ENCODE data around the gene PALLD. TPM values are rescaled to one million over a fixed set of nuclear protein-coding genes. Genes with fewer than 3 reads are reported as not detected.

Gene PALLD
- total RNA-seq, 4 donors from 2014 or later, result 1,903 to 3,507 (median 2,130) TPM

DNA sequence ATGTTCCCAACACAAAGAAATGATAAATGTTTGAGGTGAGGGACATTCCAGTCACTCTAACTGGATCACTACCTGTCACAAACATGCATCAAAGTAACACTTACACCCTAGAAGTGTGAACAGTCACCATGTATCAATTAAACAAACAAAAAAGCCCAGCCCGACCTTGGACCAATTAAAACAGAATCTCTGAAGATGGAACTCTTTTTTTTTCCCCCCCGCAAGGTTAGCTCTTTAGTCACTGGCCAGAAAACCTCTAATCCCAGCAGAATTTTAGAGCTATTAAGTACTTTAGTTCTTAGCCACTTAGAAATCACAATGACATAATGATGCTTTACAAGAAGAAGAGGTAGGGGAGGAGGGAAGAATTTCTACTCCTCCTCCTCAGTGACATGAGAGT is 154.5 kb downstream of the PALLD start:
- Histone ChIP-seq H3K27ac (replicated peaks in 1 of 4) (no peak overlapping the region), H3K27me3 (no peaks in the 10 kb centered on the region), H3K36me3 (no peaks in the 10 kb centered on the region), H3K9me3 (no peaks in the 10 kb centered on the region), H3K4me1 (peaks cover 0 to 15% (median 3%) of the 10 kb centered on the region in 4 donors), H3K4me3 (no peak overlapping the region)
- DNase-seq (ENCODE audit: extremely low spot score), result no peak
- intact Hi-C loops (cut with DNase I), result no loop called here
- TF ChIP-seq POLR2A (IDR thresholded peaks at IDR 0.05; ENCODE audit: low read depth) (no peak), EP300 (IDR thresholded peaks at IDR 0.05) (no peak), POLR2AphosphoS5 (IDR thresholded peaks at IDR 0.05) (no peak)
- TF ChIP-seq, protein P1, sequence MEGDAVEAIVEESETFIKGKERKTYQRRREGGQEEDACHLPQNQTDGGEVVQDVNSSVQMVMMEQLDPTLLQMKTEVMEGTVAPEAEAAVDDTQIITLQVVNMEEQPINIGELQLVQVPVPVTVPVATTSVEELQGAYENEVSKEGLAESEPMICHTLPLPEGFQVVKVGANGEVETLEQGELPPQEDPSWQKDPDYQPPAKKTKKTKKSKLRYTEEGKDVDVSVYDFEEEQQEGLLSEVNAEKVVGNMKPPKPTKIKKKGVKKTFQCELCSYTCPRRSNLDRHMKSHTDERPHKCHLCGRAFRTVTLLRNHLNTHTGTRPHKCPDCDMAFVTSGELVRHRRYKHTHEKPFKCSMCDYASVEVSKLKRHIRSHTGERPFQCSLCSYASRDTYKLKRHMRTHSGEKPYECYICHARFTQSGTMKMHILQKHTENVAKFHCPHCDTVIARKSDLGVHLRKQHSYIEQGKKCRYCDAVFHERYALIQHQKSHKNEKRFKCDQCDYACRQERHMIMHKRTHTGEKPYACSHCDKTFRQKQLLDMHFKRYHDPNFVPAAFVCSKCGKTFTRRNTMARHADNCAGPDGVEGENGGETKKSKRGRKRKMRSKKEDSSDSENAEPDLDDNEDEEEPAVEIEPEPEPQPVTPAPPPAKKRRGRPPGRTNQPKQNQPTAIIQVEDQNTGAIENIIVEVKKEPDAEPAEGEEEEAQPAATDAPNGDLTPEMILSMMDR (IDR thresholded peaks at IDR 0.05), result no peak
- WGBS, result 72% methylated on average over 2 of the region's 2 CpGs

DNA sequence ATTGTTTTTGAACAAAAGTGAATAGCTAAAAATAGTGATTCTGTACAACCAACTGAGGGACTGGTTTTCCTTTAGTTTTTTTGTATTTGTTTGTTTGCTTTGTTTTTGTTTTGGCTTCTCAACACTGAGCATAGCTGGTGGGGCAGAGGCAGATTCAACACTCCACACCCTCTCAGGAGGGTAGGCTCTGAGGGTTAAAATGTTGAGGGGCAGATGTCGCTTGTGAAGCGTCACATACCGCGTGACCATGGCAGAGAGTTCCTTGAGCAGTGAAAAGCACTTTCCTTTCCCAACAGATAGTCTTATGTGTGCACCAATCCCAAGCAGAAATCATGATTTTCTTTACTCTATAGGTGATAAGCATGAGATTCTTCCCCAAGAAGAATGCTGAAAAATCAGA is 155.0 kb downstream of the PALLD start:
- H3K4me1 ChIP-seq, result peaks cover 0 to 15% (median 3%) of the 10 kb centered on the region in 4 donors
- H3K36me3 ChIP-seq, result no peaks in the 10 kb centered on the region
- TF ChIP-seq EP300 (IDR thresholded peaks at IDR 0.05) (no peak), POLR2A (IDR thresholded peaks at IDR 0.05; ENCODE audit: low read depth) (no peak), POLR2AphosphoS5 (IDR thresholded peaks at IDR 0.05) (no peak)
- TF ChIP-seq, protein P1 (IDR thresholded peaks at IDR 0.05), result no peak
- no peaks in the 10 kb centered on the region for H3K27me3 ChIP-seq
- WGBS, result 93% methylated on average over 4 of the region's 4 CpGs
- H3K4me3 ChIP-seq, result no peak overlapping the region
- H3K27ac ChIP-seq (replicated peaks in 1 of 4), result no peak overlapping the region
- intact Hi-C loops (cut with DNase I), result no loop called here
- no peak for DNase-seq (ENCODE audit: extremely low spot score)
- no peaks in the 10 kb centered on the region for H3K9me3 ChIP-seq

DNA sequence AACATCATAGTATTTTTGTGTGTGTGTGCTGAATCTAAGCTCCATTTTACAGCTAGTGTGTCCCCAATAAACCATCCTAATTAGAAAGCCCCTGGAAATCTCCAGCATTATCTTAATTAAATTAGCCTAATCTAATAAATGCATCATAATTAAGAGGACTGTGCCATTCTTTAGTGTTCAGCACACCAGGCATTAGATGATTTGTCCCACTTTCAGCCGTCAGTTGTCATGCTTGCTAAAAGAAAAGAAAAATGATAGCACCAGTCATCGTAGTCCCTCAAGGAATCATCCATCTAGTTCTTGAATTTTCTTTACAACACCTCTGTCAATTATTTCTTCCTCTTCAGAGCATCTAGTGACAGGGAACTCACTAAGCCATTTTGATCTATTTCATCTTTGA is 155.9 kb downstream of the PALLD start:
- H3K4me1 ChIP-seq, result peaks cover 0 to 10% (median 3%) of the 10 kb centered on the region in 4 donors
- no peaks in the 10 kb centered on the region for H3K36me3 ChIP-seq
- TF ChIP-seq, protein P1 (IDR thresholded peaks at IDR 0.05), result no peak
- no peak for TF ChIP-seq EP300 (IDR thresholded peaks at IDR 0.05)
- no peak for TF ChIP-seq POLR2AphosphoS5 (IDR thresholded peaks at IDR 0.05)
- TF ChIP-seq POLR2A (IDR thresholded peaks at IDR 0.05; ENCODE audit: low read depth), result no peak
- H3K27ac ChIP-seq (replicated peaks in 1 of 4), result no peak overlapping the region
- intact Hi-C loops (cut with DNase I), result no loop called here
- no peaks in the 10 kb centered on the region for H3K9me3 ChIP-seq
- no peak for DNase-seq (ENCODE audit: extremely low spot score)
- WGBS, result 94% methylated on average over 2 of the region's 2 CpGs
- no peak overlapping the region for H3K4me3 ChIP-seq
- H3K27me3 ChIP-seq, result no peaks in the 10 kb centered on the region

DNA sequence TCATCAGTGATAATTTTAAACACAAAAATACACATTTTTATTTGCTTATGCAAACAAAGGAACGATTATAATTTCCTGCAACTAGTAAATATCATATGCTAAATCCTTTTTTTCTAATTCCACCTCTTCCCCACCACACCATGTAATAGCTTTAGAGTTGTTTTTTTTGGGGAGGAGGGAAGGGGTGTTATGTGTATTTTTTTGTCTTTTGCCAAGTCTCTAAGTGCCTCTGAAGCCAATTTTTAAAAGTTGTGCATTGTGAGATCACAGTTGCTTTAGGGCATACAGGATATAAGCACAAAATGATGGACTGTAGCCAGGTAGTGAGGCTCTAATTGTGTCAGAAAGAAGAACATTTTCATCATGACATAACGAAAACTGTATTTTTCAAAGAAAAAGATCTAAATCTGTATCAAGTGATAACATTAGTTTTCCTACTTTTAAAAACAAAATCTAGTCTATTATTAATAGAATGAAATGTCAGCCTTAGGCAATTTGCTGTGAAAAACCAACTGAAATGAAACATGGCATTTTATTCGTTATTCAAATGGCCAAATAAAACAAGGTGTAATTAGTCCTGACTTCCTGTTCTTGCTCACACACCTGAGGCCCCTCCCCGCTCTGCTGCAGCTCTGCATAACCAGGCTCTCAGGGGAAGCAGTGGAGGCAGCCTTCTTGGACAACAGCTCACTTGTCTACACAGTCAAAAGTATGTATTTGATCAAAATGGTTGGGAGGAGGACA is 157.4 kb downstream of the PALLD start:
- Histone ChIP-seq H3K9me3 (no peaks in the 10 kb centered on the region), H3K27ac (replicated peaks in 1 of 4) (no peak overlapping the region), H3K4me3 (no peak overlapping the region), H3K27me3 (no peaks in the 10 kb centered on the region), H3K4me1 (peaks cover 0 to 4% (median 0%) of the 10 kb centered on the region in 4 donors), H3K36me3 (no peaks in the 10 kb centered on the region)
- intact Hi-C loops (cut with DNase I), result no loop called here
- no peak for DNase-seq (ENCODE audit: extremely low spot score)
- TF ChIP-seq EP300 (IDR thresholded peaks at IDR 0.05), result no peak
- TF ChIP-seq, protein P1 (IDR thresholded peaks at IDR 0.05), result no peak
- 86% methylated on average over 4 of the region's 4 CpGs for WGBS

DNA sequence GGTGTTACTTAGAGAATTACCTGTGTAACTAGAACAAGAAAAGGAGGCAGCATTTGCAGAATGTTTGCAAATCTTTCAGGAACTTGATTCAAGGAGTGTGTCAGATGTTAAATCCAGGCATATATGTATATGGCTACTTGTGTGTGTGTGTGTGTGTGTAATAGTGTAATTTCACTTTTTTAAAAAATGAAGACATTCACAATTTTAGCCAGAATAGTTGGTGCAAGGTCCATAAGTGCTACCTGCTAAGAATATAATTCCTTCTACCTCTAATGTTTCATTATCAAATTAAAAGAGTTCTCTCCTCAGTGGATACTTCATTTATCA is 158.0 kb downstream of the PALLD start:
- Histone ChIP-seq H3K4me1 (peaks cover 0 to 4% (median 0%) of the 10 kb centered on the region in 4 donors), H3K9me3 (no peaks in the 10 kb centered on the region), H3K36me3 (no peaks in the 10 kb centered on the region), H3K4me3 (no peak overlapping the region), H3K27ac (replicated peaks in 1 of 4) (no peak overlapping the region), H3K27me3 (no peaks in the 10 kb centered on the region)
- intact Hi-C loops (cut with DNase I), result no loop called here
- no peak for DNase-seq (ENCODE audit: extremely low spot score)
- TF ChIP-seq, protein P1 (IDR thresholded peaks at IDR 0.05), result no peak
- no peak for TF ChIP-seq EP300 (IDR thresholded peaks at IDR 0.05)
- no peak for TF ChIP-seq POLR2AphosphoS5 (IDR thresholded peaks at IDR 0.05)
- no peak for TF ChIP-seq POLR2A (IDR thresholded peaks at IDR 0.05; ENCODE audit: low read depth)
